Activated T-cell treated with anti-CD3 and anti-CD28 coated beads, Interleukin-2, amount 50 U/mL, for 72 hours (primary cell): Measurements from ENCODE around the gene C1orf94. TPM values are rescaled to one million over a fixed set of nuclear protein-coding genes. Genes with fewer than 3 reads are reported as not detected.
"Not testable (repeated sequence)": the region's sequence is repeated elsewhere in the genome, so short reads cannot be mapped to it uniquely, and the experiment has no call there.

Experiments
- ATAC-seq, 2 donors: fragments of 150-1000 bp; cut with Tn5 transposase; replicated peaks in 1 of 2; 2 replicates each; pipeline ENCODE4 v1.10.0; 2021; ENCODE audit warnings: moderate library complexity in 2 of 2, mild to moderate bottlenecking in 1 of 2
- DNase-seq, 2 donors: peaks; one replicate each; pipeline ENCODE4 v3.0.0; 2021 to 2022; ENCODE audit warnings: mixed read lengths in 1 of 2
- H3K27ac Mint-ChIP-seq: one replicate; pipeline ENCODE4 v1.8.0; 2022; ENCODE audit warnings: mild to moderate bottlenecking, moderate library complexity, mixed read lengths
- H3K27me3 Mint-ChIP-seq: one replicate; pipeline ENCODE4 v1.8.0; 2022; ENCODE audit warnings: low read depth, mixed read lengths
- H3K36me3 Mint-ChIP-seq, 2 donors: one replicate each; pipeline ENCODE4 v1.8.0; 2022; ENCODE audit warnings: mixed read lengths in 2 of 2, mild to moderate bottlenecking in 1 of 2; ENCODE audit not compliant: insufficient read depth in 2 of 2
- H3K4me1 Mint-ChIP-seq: one replicate; pipeline ENCODE4 v1.8.0; 2022; ENCODE audit warnings: low read depth, mixed read lengths
- H3K4me3 Mint-ChIP-seq, 2 donors: one replicate each; pipeline ENCODE4 v1.8.0; 2022; ENCODE audit warnings: mild to moderate bottlenecking in 2 of 2, mixed read lengths in 2 of 2, moderate library complexity in 2 of 2
- H3K9me3 Mint-ChIP-seq, 2 donors: one replicate each; pipeline ENCODE4 v1.8.0; 2022; ENCODE audit warnings: mixed read lengths in 2 of 2
- total RNA-seq, 2 donors: library from RNA; stranded (reverse); gene quantifications; one replicate each; pipeline ENCODE4 v1.2.3, GENCODE V29; 2022

The C1orf94 gene
- total RNA-seq, 2 donors from 2014 or later, result not detected

- ATAC-seq, result no peak
- DNase-seq, result no peak
- Mint-ChIP-seq H3K4me1 (no peaks in the 10 kb centered on the region), H3K36me3 (peaks cover 0 to 3% of the 10 kb centered on the region in 2 donors), H3K9me3 (peaks cover 0 to 1% of the 10 kb centered on the region in 2 donors), H3K4me3 (no peak overlapping the region), H3K27ac (no peak overlapping the region), H3K27me3 (peaks cover 61% of the 10 kb centered on the region)
These were observed 963 bp upstream of the C1orf94 start for GRCh38 chr1:34175744-34176143.

- Mint-ChIP-seq H3K27me3 (peaks cover 63% of the 10 kb centered on the region), H3K4me3 (no peak overlapping the region), H3K27ac (no peak overlapping the region), H3K36me3 (peaks cover 0 to 3% of the 10 kb centered on the region in 2 donors), H3K4me1 (no peaks in the 10 kb centered on the region), H3K9me3 (peaks cover 0 to 1% of the 10 kb centered on the region in 2 donors)
- ATAC-seq, result no peak
- DNase-seq, result no peak
These were observed 1.4 kb downstream of the C1orf94 start for GRCh38 chr1:34178072-34178471.

DNA sequence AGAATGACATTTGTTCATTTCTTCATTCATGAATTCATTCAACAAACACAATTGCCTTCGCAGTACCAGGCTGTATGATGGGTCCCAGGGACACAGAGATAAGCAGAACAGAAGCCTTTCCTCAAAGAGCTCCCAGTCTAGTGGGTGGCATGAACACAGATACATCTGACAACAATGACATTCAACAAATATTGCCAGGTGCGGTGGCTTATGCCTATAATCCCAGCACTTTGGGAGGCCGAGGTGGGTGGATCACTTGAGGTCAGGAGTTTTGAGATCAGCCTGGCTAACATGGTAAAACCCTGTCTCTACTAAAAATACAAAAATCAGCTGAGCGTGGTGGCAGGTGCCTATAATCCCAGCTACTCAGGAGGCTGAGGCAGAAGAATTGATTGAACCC, 6.7 kb downstream of the C1orf94 start:
- not testable (repeated sequence) for H3K36me3 Mint-ChIP-seq, DNase-seq, H3K9me3 Mint-ChIP-seq, H3K4me3 Mint-ChIP-seq, H3K27ac Mint-ChIP-seq, ATAC-seq, H3K4me1 Mint-ChIP-seq
- H3K27me3 Mint-ChIP-seq, result peaks cover 58% of the 10 kb centered on the region

- Mint-ChIP-seq H3K27me3 (peaks cover 56% of the 10 kb centered on the region), H3K36me3 (peaks cover 0 to 2% of the 10 kb centered on the region in 2 donors), H3K9me3 (peaks cover 3 to 8% of the 10 kb centered on the region in 2 donors), H3K27ac (no peak overlapping the region), H3K4me3 (no peak overlapping the region), H3K4me1 (no peaks in the 10 kb centered on the region)
- DNase-seq (no peak), ATAC-seq (no peak)
These were observed 10.2 kb downstream of the C1orf94 start for GRCh38 chr1:34186741-34187494.

DNA sequence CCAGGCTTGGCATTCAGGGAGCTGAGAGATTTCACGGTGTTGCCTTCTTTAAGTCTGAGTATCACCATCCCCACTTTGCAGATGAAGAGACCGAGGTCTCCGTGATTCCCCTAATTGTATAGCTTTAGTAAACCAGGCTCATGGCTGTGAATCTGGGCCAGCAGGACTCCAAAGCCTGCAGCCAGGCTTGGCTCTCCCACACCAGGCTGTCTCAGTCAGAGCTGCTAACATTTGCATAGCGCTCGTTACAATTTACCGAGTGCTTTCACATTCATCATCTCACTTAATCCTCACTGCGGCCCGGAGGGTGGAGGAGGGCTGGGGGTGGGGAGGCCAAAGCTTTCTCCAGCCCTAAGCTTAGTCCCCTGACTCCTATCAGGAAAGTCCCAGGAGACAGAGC, 11.7 kb downstream of the C1orf94 start:
- Mint-ChIP-seq H3K9me3 (peaks cover 3 to 8% of the 10 kb centered on the region in 2 donors), H3K27me3 (peaks cover 62% of the 10 kb centered on the region), H3K27ac (no peak overlapping the region), H3K36me3 (peaks cover 0 to 2% of the 10 kb centered on the region in 2 donors), H3K4me1 (no peaks in the 10 kb centered on the region), H3K4me3 (no peak overlapping the region)
- ATAC-seq (no peak), DNase-seq (no peak)

DNA sequence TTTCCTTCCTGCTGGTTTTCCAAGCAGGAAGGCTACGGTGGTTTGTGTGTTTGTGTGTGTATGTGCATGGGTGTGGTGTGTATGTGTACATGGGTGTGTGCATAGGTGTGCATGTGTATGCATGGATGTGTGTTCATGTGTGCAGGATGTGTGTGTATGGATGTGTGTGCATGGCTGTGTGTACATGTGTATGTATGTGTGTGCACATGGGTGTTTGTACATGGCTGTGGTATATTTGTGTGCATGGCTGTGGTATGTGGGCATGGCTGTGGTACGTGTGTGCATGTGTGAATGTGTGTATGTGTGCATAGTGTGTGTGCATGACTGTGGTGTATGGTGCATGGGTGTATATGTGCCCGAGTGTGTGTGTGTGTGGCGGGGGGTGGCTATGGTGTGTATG, 12.3 kb downstream of the C1orf94 start:
- ATAC-seq (no peak), DNase-seq (no peak)
- no peak overlapping the region for H3K27ac Mint-ChIP-seq

GRCh38 chr1:34190692-34191091, 14.0 kb downstream of the C1orf94 start:
- Mint-ChIP-seq H3K36me3 (peaks cover 0 to 2% of the 10 kb centered on the region in 2 donors), H3K9me3 (peaks cover 3 to 8% of the 10 kb centered on the region in 2 donors), H3K27me3 (peaks cover 57% of the 10 kb centered on the region), H3K4me3 (no peak overlapping the region), H3K4me1 (no peaks in the 10 kb centered on the region), H3K27ac (no peak overlapping the region)
- peak in 1 of 2 donors; percentile 18 for ATAC-seq
- no peak for DNase-seq

More for the DNA sequence above, 12.3 kb downstream of the C1orf94 start:
- peaks cover 62% of the 10 kb centered on the region for H3K27me3 Mint-ChIP-seq
- H3K4me3 Mint-ChIP-seq, result no peak overlapping the region
- H3K9me3 Mint-ChIP-seq, result peaks cover 3 to 8% of the 10 kb centered on the region in 2 donors
- H3K36me3 Mint-ChIP-seq, result peaks cover 0 to 2% of the 10 kb centered on the region in 2 donors
- no peaks in the 10 kb centered on the region for H3K4me1 Mint-ChIP-seq

DNA sequence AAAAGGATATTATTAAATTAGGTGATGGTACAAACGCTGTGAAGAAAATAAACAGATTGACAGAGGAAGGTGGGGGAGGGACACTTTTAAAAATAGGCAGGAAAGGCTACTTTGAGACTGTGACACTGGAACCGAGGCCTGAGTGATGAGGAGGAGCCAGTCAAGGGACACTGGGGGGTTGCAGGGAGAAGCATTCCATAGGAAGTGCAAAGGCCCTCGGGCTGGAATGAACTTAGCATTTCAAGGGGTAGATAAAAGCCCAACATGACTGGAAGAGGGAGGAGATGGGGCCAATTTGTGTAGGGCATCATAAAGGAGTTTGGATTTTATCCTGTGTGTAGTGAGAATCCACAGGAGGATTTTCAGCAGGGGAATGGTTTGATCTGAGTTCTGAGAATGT, 15.9 kb downstream of the C1orf94 start:
- H3K4me1 Mint-ChIP-seq, result no peaks in the 10 kb centered on the region
- H3K27me3 Mint-ChIP-seq, result peaks cover 38% of the 10 kb centered on the region
- H3K9me3 Mint-ChIP-seq, result peaks cover 3 to 8% of the 10 kb centered on the region in 2 donors
- ATAC-seq, result no peak
- H3K27ac Mint-ChIP-seq, result no peak overlapping the region
- no peak for DNase-seq
- peaks cover 0 to 2% of the 10 kb centered on the region in 2 donors for H3K36me3 Mint-ChIP-seq
- H3K4me3 Mint-ChIP-seq, result no peak overlapping the region

GRCh38 chr1:34199927-34200326, 23.2 kb downstream of the C1orf94 start:
- Mint-ChIP-seq H3K36me3 (no peaks in the 10 kb centered on the region), H3K4me3 (no peak overlapping the region), H3K4me1 (peaks cover 7% of the 10 kb centered on the region), H3K27ac (no peak overlapping the region), H3K27me3 (peaks cover 22% of the 10 kb centered on the region), H3K9me3 (no peaks in the 10 kb centered on the region)
- ATAC-seq, result peak; percentile 89 to 90
- DNase-seq, result peak; percentile 2 to 18

- Mint-ChIP-seq H3K27me3 (no peaks in the 10 kb centered on the region), H3K4me3 (no peak overlapping the region), H3K27ac (no peak overlapping the region), H3K4me1 (no peaks in the 10 kb centered on the region), H3K9me3 (no peaks in the 10 kb centered on the region), H3K36me3 (no peaks in the 10 kb centered on the region)
- DNase-seq (no peak), ATAC-seq (no peak)
These were observed 36.0 kb downstream of the C1orf94 start for GRCh38 chr1:34212673-34213072.

DNA sequence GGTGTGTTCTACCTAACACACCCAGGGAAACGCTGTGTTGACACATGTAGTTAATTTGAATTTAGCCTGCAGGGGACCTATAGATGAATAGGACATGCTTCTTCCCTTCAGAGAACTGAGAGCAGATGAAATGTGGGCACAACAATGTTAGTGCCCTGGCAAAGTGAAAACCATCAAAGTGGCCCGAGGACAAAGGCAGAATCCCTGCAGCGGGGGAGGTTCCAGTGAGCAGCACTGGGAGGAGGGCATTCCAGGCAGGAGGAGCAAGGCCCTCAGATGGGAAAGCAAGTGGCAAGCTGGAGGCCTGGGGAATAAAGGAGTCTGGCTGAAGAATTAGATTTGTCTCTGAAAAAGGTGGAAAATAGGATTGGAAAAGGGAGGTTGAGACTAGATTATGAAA, 37.2 kb downstream of the C1orf94 start:
- Mint-ChIP-seq H3K4me3 (no peak overlapping the region), H3K9me3 (no peaks in the 10 kb centered on the region), H3K27ac (no peak overlapping the region), H3K36me3 (no peaks in the 10 kb centered on the region), H3K27me3 (no peaks in the 10 kb centered on the region), H3K4me1 (no peaks in the 10 kb centered on the region)
- no peak for DNase-seq
- ATAC-seq, result no peak

DNA sequence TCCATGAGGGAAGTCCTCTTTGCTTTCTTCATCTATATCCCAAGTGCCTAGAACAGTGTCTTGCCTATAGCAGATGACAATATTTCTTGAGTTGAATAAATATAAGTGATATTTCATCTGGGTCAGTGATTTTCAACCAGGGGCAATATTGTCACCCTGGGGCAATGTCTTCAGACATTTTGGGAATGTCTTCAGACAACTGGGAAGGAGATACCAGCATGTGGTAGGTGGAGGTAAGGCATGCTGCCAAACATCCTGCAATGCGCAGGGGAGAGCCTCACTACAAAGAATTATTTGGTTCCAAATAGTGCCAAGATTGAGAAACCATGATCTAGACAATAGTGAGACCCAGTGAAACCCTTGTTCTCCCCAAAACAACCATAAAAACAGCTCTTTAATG, 54.7 kb downstream of the C1orf94 start:
- Mint-ChIP-seq H3K4me3 (no peak overlapping the region), H3K27me3 (peaks cover 10% of the 10 kb centered on the region), H3K4me1 (no peaks in the 10 kb centered on the region), H3K36me3 (no peaks in the 10 kb centered on the region), H3K27ac (no peak overlapping the region), H3K9me3 (peaks cover 0 to 2% of the 10 kb centered on the region in 2 donors)
- no peak for DNase-seq
- ATAC-seq, result no peak

DNA sequence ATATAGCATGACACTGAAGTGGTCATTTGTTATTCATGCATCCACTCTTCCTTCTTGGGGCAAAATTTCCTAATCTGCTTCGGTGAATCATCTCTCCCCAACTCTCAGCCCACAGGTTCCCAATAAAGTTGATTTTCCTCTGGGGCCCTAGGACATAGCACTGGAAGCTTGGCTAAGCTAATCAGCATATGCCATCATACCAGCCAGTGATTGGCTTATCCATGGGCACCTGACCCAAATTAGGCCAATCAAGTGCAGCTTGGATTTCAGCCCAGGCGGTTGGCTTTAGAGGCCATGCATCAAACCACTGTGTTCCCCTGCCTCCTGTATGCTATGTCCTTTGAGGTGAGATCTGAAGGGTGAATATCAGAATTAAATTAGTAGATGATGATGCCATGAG, 58.9 kb downstream of the C1orf94 start:
- no peak overlapping the region for H3K27ac Mint-ChIP-seq
- peaks cover 10% of the 10 kb centered on the region for H3K27me3 Mint-ChIP-seq
- no peak overlapping the region for H3K4me3 Mint-ChIP-seq
- DNase-seq, result no peak
- no peaks in the 10 kb centered on the region for H3K36me3 Mint-ChIP-seq
- peaks cover 2 to 12% of the 10 kb centered on the region in 2 donors for H3K9me3 Mint-ChIP-seq
- no peak for ATAC-seq
- H3K4me1 Mint-ChIP-seq, result no peaks in the 10 kb centered on the region

GRCh38 chr1:34236089-34236488, 59.4 kb downstream of the C1orf94 start:
- ATAC-seq (no peak), DNase-seq (no peak)
- H3K27ac Mint-ChIP-seq, result no peak overlapping the region
- no peak overlapping the region for H3K4me3 Mint-ChIP-seq
- H3K9me3 Mint-ChIP-seq, result peaks cover 2 to 12% of the 10 kb centered on the region in 2 donors
- H3K36me3 Mint-ChIP-seq, result no peaks in the 10 kb centered on the region
- H3K4me1 Mint-ChIP-seq, result no peaks in the 10 kb centered on the region
- H3K27me3 Mint-ChIP-seq, result peaks cover 10% of the 10 kb centered on the region
